ENCODE data around the gene N4BP2L2. TPM values are rescaled to one million over a fixed set of nuclear protein-coding genes. Genes with fewer than 3 reads are reported as not detected.

The N4BP2L2 gene
- total RNA-seq, 3 donors from 2014 or later = 130 to 341 (median 250) TPM

DNA sequence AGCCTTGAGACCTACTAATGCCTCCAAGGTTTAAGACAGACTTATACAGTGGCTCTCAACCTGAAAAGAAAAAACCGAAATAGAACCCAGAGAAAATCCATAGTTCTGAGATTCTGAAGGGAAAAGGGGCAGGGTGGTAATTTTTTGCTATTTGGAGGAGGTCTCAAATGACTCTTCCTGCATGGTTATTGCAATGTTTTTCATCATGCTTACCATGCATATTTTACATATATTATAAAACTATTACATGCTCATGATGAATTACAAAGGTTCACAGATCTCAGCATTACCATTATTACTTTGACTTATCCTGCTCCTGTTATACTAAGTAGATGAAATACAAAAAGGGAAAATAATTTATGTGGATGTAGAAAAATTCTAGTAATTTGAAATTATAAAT lies 47.6 kb downstream of the N4BP2L2 start:
- Histone ChIP-seq H3K27me3 (no peaks in the 10 kb centered on the region), H3K9me3 (no peaks in the 10 kb centered on the region), H3K4me3 (no peak overlapping the region), H3K4me1 (no peaks in the 10 kb centered on the region), H3K36me3 (no peaks in the 10 kb centered on the region), H3K27ac (no peak overlapping the region)
- intact Hi-C loops (cut with DNase I; ENCODE audit: low total_unique reads) = no loop called here
- no peak for DNase-seq (ENCODE audit: low spot score in 2 of 2)
- TF ChIP-seq POLR2A (IDR thresholded peaks at IDR 0.05) (no peak), POLR2AphosphoS5 (IDR thresholded peaks at IDR 0.05) (no peak), CTCF (IDR thresholded peaks at IDR 0.05) (no peak)

- Histone ChIP-seq H3K9me3 (no peaks in the 10 kb centered on the region), H3K27ac (no peak overlapping the region), H3K27me3 (no peaks in the 10 kb centered on the region), H3K36me3 (no peaks in the 10 kb centered on the region), H3K4me3 (no peak overlapping the region), H3K4me1 (no peaks in the 10 kb centered on the region)
- DNase-seq (ENCODE audit: low spot score in 2 of 2) = no peak
- no peak for TF ChIP-seq POLR2A (IDR thresholded peaks at IDR 0.05)
- no peak for TF ChIP-seq CTCF (IDR thresholded peaks at IDR 0.05)
- intact Hi-C loops (cut with DNase I; ENCODE audit: low total_unique reads) = no loop called here
These were observed 61.7 kb downstream of the N4BP2L2 start for GRCh38 chr13:32476892-32477291.

DNA sequence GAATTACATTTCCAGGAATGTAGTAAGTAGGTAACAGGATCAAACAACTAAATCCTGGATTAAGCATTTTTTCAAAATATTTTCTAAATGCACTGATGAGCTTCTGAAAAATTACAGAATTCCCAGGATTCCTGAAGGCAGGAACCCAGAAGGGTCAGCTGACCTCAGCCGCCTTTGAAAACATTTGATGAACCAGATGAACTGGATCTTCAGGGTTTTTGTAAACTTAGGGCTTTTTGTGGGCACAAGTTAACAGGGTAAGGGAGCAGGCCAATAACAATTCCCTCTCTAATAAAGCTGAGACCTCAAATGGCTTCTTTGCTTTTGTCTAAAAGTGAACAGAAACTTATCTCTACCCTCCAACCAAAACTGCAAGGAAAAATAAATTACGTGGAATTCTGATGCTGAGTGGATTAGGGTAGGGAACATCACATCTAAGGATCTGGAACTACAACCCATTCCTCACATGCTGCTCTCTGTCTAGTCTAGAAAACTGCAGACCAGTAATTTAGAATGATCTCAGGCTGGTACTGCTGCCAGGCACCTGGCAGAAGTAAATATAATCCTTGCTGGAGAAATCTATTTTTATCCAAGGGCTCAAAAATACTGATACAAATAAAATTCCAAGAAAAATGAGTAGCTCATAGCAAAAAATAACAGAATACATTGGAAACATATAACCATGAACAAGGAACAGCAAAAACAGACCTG lies 62.4 kb downstream of the N4BP2L2 start:
- Histone ChIP-seq H3K4me1 (no peaks in the 10 kb centered on the region), H3K4me3 (no peak overlapping the region), H3K27ac (no peak overlapping the region), H3K9me3 (no peaks in the 10 kb centered on the region), H3K36me3 (no peaks in the 10 kb centered on the region), H3K27me3 (no peaks in the 10 kb centered on the region)
- no peak for DNase-seq (ENCODE audit: low spot score in 2 of 2)
- TF ChIP-seq POLR2A (IDR thresholded peaks at IDR 0.05) = no peak
- TF ChIP-seq POLR2AphosphoS5 (IDR thresholded peaks at IDR 0.05) = no peak
- TF ChIP-seq CTCF (IDR thresholded peaks at IDR 0.05) = no peak
- intact Hi-C loops (cut with DNase I; ENCODE audit: low total_unique reads) = no loop called here

DNA sequence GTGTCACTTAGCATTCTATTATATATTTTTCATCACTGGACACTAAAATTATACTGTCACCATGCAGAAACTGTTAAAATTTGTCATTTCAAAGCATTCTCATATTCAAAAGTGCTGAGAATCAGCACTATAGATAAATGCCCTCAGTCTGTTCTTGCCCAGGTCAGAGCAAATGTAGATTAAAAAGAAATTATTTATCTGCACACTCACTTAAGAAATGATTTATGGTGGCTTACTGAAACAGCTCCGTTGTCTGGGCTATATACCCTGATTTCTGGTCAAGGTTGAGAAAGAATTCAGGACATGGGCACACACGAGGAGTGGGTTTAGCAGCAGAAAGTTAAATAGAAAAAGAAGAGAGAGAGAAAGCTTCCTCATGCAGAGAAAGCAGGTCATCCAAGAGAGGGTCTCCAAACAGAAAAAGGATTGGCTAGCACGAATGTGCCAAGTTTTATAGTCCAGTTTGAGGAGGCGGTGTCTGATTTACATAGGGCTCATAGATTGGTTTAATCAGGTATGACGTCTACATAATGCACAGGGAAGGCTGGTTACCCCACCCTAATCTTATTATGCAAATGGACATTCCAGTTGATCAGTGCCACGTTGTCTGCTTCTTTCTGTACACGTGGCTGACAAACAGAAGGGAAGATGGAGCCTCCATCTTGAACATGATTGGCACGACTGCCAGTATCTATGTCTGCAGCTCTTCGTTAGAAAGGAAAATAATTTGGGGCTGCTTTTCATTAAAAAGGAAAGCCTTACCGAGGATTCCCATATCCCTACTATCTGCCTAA lies 63.4 kb downstream of the N4BP2L2 start:
- no peaks in the 10 kb centered on the region for H3K9me3 ChIP-seq
- H3K27me3 ChIP-seq = no peaks in the 10 kb centered on the region
- H3K4me3 ChIP-seq = no peak overlapping the region
- no peak overlapping the region for H3K27ac ChIP-seq
- no peaks in the 10 kb centered on the region for H3K36me3 ChIP-seq
- H3K4me1 ChIP-seq = no peaks in the 10 kb centered on the region
- intact Hi-C loops (cut with DNase I; ENCODE audit: low total_unique reads) = no loop called here
- DNase-seq (ENCODE audit: low spot score in 2 of 2) = no peak
- TF ChIP-seq POLR2A (IDR thresholded peaks at IDR 0.05) (no peak), CTCF (IDR thresholded peaks at IDR 0.05) (no peak), POLR2AphosphoS5 (IDR thresholded peaks at IDR 0.05) (no peak)

DNA sequence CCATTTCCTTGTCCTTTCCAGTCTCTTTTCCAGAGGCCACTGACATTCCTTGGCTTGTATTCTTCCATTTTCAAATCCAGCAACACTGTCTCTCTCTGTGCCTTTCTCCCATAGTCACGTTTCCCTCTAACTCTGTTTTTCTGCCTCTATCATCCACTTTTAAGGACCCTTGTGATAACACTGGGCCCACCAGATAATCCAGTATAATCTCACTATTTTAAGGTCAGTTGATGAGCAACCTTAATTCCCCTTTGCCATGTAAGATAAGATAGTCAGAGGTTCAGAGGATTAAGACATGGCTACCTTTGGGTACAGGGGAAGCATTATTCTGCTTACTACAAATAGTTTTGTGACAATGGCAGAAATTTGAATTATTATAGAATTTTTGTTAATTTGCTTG lies 64.9 kb downstream of the N4BP2L2 start:
- intact Hi-C loops (cut with DNase I; ENCODE audit: low total_unique reads) = no loop called here
- Histone ChIP-seq H3K27ac (no peak overlapping the region), H3K9me3 (no peaks in the 10 kb centered on the region), H3K36me3 (no peaks in the 10 kb centered on the region), H3K27me3 (no peaks in the 10 kb centered on the region), H3K4me1 (no peaks in the 10 kb centered on the region), H3K4me3 (no peak overlapping the region)
- DNase-seq (ENCODE audit: low spot score in 2 of 2) = no peak
- no peak for TF ChIP-seq POLR2AphosphoS5 (IDR thresholded peaks at IDR 0.05)
- TF ChIP-seq POLR2A (IDR thresholded peaks at IDR 0.05) = no peak
- TF ChIP-seq CTCF (IDR thresholded peaks at IDR 0.05) = no peak

All from breast epithelium (tissue), 4 donors.